HL-60 (cell line): ENCODE data around the gene SMOC1.

Source experiments
- CTCF ChIP-seq: IDR thresholded peaks from one replicate; pipeline ENCODE4 v1.5.1; 2011; ENCODE audit warnings: low read length, control low read depth, inconsistent platforms; ENCODE audit not compliant: insufficient read depth
- GABPA ChIP-seq: IDR thresholded peaks from 2 replicates; pipeline ENCODE4 v1.6.1; 2012; ENCODE audit warnings: low read depth
- POLR2AphosphoS5 ChIP-seq: IDR thresholded peaks from 2 replicates; pipeline ENCODE4 v1.6.1; 2012; ENCODE audit warnings: low read depth
- REST ChIP-seq: IDR thresholded peaks from 2 replicates; pipeline ENCODE4 v1.6.1; 2012; ENCODE audit warnings: low read depth; ENCODE audit not compliant: insufficient replicate concordance

GRCh38 chr14:70011708-70012107 lies 132.5 kb downstream of the SMOC1 start:
- no peak for TF ChIP-seq GABPA
- TF ChIP-seq CTCF: no peak
- TF ChIP-seq POLR2AphosphoS5: no peak
- no peak for TF ChIP-seq REST
